Measurements from ENCODE around the gene MAPK6. TPM values are rescaled to one million over a fixed set of nuclear protein-coding genes. Genes with fewer than 3 reads are reported as not detected.
A peak's percentile ranks its signal among the peaks of the same experiment; 100 is the strongest.
"Not testable (repeated sequence)": the region's sequence is repeated elsewhere in the genome, so short reads cannot be mapped to it uniquely, and the experiment has no call there.

MAPK6 gene
- total RNA-seq, 1 donor from 2014 or later, result 32.7 TPM

DNA sequence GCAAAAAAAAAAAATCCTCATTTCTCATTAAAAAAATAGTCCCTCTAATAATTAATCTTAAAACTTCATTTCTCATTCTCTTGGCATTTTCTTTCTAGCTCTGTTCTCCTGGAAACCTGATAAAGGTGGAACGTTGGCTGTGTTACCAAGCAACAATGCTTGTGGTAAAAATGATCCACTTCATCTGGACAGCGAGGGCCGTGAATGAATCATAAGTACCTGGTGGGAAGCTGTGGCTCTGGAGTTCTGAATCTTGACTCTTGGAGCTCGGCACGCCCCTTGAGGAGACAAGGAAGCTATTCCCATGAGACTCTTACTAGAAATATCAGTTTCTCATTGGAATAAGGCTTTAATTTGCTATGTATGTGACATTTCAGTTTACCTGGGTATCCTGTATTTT is 61.0 kb downstream of the MAPK6 start:
- no peak for DNase-seq (ENCODE audit: low read depth in 2 of 2)

DNA sequence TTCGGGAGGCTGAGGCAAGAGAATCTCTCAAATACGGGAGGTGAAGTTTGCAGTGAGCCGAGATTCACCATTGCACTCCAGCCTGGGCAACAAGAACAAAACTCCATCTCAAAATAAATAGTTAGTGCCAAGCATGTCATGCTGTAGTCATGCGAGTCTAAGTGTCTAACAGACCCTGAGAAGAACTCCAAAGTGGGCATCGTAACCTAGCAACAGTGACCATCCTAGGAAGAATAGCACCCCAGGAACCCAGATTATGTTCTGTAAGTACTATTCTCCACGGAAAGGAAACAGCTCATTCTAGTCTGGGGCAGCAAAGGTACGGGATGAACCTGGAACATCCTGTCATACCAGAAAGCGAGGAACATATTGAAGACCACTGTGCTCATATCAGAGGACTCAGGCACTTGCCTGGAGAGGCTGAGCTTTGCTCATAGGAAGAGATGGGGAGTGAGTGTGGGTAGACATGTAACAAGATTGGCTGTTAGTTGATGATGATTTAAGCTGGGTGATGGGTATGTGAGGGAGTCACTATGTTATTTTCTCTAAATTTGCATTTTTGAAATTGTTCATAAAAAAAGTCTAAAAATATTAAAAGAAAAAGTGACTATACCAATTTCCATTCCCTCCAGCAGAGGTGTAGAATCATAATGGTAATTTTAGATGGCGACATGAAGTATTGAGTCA is 61.8 kb downstream of the MAPK6 start:
- DNase-seq (ENCODE audit: low read depth in 2 of 2), result no peak

GRCh38 chr15:52082197-52083036 is 63.4 kb downstream of the MAPK6 start:
- no peak for DNase-seq (ENCODE audit: low read depth in 2 of 2)

GRCh38 chr15:52083037-52083359 is 64.0 kb downstream of the MAPK6 start:
- DNase-seq (ENCODE audit: low read depth in 2 of 2), result not testable (repeated sequence)

- no peak for DNase-seq (ENCODE audit: low read depth in 2 of 2)
These were observed 64.6 kb downstream of the MAPK6 start for GRCh38 chr15:52083603-52084002.

DNA sequence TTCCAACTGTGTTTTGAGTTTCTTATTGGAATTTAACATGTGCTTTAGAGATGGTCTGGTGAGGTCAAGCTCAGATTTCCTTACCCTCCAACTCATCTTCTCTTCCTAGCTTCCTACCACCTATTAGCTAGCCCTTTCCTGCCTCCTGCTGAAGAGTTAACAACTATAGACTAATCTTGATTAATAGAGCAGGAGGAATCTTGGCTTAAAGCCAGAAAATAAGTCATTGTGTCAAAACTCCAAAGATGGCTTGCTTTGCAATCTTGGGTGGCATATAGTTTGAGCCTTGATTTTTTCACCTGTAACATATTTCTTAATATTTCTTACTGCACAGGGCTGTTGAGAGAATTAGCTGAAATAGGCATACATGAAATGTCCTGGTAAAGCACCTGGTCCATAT is 66.3 kb downstream of the MAPK6 start:
- peak in 1 of 2 donors; percentile 32 for DNase-seq (ENCODE audit: low read depth in 2 of 2)

- DNase-seq (ENCODE audit: low read depth in 2 of 2), result no peak
These were observed 67.2 kb downstream of the MAPK6 start for GRCh38 chr15:52086011-52086786.

- DNase-seq (ENCODE audit: low read depth in 2 of 2), result no peak
These were observed 71.2 kb downstream of the MAPK6 start for GRCh38 chr15:52090193-52090592.

DNA sequence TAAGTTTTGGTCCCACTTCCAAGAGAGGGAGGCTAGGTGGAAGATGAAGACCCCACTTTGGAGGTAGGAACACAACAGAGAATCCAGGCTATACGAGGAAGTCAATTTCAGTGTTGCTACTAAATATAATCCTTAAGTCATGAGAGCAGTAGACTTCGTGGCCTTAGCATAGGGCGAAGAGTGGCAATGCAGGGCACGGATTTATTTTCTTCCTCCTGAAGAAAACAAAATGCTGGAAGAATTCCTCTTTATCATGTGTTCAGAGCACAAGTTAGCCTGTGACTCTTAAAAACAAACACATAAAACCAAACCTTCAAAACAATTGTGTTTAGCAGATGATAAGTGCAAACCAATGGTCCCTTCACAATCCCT is 74.1 kb downstream of the MAPK6 start:
- no peak for DNase-seq (ENCODE audit: low read depth in 2 of 2)

- DNase-seq (ENCODE audit: low read depth in 2 of 2), result peak; percentile 81 to 97
These were observed 74.8 kb downstream of the MAPK6 start for GRCh38 chr15:52093539-52094510.

DNA sequence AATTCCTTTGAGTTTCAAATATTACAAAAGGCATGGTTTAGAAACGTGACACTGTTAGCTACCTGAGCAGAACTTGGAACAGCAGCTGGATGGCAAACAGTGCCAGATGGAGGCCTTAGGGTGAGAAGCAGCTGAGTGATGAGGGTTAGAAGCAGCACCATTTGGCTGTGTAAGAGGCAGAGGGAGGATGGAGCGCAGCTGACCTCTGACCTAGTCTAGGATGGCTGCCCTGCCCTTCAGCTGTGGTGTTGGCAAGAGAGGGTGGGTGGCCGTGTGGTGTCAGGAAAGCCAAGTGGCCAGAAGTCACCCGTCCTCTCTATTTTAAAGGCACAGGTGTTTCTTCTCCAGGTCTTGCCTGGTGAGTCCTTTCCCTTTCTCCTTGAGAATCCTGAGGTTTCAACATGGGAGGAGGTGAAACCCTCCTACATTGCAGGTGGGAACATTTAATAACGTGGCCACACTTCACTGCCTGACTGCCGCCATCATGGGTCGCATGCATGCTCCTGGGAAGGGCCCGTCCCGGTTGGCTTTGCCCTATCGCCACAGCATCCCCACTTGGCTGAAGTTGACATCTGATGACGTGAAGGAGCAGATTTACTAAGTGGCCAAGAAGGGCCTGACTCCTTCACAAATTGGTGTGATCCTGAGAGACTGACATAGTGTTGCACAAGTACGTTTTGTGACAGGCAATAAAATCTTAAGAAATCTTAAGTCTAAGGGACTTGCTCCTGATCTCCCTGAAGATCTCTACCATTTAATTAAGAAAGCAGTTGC is 76.0 kb downstream of the MAPK6 start:
- no peak for DNase-seq (ENCODE audit: low read depth in 2 of 2)

- peak; percentile 95 to 98 for DNase-seq (ENCODE audit: low read depth in 2 of 2)
These were observed 76.7 kb downstream of the MAPK6 start for GRCh38 chr15:52095597-52096262.

DNA sequence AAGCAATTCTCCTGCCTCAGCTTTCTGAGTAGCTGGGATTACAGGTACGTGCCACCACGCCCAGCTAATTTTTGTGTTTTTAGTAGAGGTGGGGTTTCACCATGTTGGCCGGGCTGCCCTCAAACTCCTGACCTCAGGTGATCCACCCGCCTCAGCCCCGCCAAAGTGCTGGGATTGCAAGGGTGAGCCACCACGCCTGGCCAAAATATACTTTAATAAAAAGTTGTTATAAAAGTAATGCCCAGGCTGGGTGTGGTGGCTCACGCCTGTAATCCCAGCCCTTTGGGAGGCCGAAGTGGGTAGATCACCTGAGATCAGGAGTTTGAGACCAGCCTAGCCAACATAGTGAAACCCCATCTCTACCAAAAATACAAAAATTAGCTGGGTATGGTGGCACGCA is 77.5 kb downstream of the MAPK6 start:
- not testable (repeated sequence) for DNase-seq (ENCODE audit: low read depth in 2 of 2)

DNA sequence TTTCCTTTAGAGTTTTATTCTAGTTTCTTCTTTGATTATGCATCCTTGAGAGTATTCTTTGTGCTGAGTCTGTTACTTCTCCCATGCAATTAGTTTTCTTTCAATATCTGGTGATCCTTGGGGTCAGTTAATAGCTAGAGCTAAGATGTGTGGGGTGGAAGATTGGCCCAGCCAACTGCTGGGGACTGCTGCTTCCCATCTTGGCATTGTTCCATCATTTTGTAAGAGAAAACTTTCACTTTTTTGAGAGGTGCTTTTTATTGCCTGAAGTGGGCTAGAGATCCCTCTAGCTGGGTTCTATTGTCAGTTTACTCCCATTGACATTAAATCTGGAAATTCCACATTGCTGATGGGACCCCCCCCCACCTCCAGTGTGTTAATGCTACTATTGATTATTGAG is 78.2 kb downstream of the MAPK6 start:
- peak in 1 of 2 donors; percentile 65 for DNase-seq (ENCODE audit: low read depth in 2 of 2)

- no peak for DNase-seq (ENCODE audit: low read depth in 2 of 2)
These were observed 79.3 kb downstream of the MAPK6 start for GRCh38 chr15:52098323-52098722.

- DNase-seq (ENCODE audit: low read depth in 2 of 2), result no peak
These were observed 80.7 kb downstream of the MAPK6 start for GRCh38 chr15:52099651-52100272.

GRCh38 chr15:52100807-52101442 is 81.9 kb downstream of the MAPK6 start:
- peak in 1 of 2 donors; percentile 93 for DNase-seq (ENCODE audit: low read depth in 2 of 2)

GRCh38 chr15:52101542-52102323 is 82.7 kb downstream of the MAPK6 start:
- no peak for DNase-seq (ENCODE audit: low read depth in 2 of 2)

Measured in dermis microvascular lymphatic vessel endothelial cell (primary cell).